ENCODE measurements around the gene BCL2L14. TPM values are rescaled to one million over a fixed set of nuclear protein-coding genes. Genes with fewer than 3 reads are reported as not detected.

Gene BCL2L14
- total RNA-seq, 4 donors from 2014 or later: not detected

DNA sequence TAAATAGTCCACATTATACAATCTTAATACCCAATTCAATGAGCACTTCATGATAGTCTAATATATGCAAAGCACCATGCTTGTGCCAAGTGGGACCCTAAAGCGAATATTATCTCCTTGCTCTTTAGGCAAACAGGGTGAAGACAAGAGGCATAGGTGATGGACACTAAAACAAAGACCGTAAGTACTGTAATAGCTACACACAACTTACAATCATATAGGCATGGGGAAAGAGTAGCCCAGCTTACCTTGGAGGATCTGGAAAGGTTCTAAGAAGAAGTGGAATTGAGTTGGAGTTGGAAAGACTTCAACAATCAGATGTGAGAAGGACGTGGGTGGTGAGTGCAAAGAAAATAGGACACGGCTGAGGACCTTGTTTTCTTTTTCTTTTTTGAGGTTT, 19.1 kb upstream of the BCL2L14 start:
- Histone ChIP-seq H3K27me3 (no peaks in the 10 kb centered on the region), H3K27ac (no peak overlapping the region), H3K4me1 (no peaks in the 10 kb centered on the region), H3K9me3 (no peaks in the 10 kb centered on the region), H3K36me3 (no peaks in the 10 kb centered on the region), H3K4me3 (no peak overlapping the region)
- TF ChIP-seq POLR2A (IDR thresholded peaks at IDR 0.05) (no peak), EP300 (IDR thresholded peaks at IDR 0.05) (no peak), POLR2AphosphoS5 (IDR thresholded peaks at IDR 0.05) (no peak)
- TF ChIP-seq, protein P1, sequence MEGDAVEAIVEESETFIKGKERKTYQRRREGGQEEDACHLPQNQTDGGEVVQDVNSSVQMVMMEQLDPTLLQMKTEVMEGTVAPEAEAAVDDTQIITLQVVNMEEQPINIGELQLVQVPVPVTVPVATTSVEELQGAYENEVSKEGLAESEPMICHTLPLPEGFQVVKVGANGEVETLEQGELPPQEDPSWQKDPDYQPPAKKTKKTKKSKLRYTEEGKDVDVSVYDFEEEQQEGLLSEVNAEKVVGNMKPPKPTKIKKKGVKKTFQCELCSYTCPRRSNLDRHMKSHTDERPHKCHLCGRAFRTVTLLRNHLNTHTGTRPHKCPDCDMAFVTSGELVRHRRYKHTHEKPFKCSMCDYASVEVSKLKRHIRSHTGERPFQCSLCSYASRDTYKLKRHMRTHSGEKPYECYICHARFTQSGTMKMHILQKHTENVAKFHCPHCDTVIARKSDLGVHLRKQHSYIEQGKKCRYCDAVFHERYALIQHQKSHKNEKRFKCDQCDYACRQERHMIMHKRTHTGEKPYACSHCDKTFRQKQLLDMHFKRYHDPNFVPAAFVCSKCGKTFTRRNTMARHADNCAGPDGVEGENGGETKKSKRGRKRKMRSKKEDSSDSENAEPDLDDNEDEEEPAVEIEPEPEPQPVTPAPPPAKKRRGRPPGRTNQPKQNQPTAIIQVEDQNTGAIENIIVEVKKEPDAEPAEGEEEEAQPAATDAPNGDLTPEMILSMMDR (IDR thresholded peaks at IDR 0.05): no peak
- WGBS: 81% methylated on average over 4 of the region's 4 CpGs
- no peak for DNase-seq (ENCODE audit: low spot score in 2 of 2)

DNA sequence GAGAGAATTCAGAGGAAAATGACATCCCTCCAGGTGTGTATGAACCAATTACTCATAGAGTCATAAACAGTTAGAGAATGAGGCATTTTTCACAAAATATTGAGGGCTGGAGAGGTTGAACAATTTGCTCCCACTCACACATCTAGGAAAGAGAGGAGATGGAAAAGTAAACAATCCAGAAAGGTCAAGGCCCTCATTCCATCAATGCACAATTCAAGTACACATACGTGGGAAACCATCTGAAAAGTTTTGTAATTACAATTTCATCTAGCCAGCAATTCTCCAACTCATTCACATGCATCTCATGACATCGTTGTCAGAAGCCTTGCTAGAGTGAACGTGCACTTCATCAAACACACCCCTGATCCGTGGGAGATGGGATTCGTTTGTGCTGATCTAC, 15.7 kb upstream of the BCL2L14 start:
- 78% methylated on average over 5 of the region's 5 CpGs for WGBS
- TF ChIP-seq POLR2AphosphoS5 (IDR thresholded peaks at IDR 0.05): no peak
- no peak for TF ChIP-seq EP300 (IDR thresholded peaks at IDR 0.05)
- TF ChIP-seq POLR2A (IDR thresholded peaks at IDR 0.05): no peak
- TF ChIP-seq, protein P1 (IDR thresholded peaks at IDR 0.05): no peak
- H3K27me3 ChIP-seq: no peaks in the 10 kb centered on the region

DNA sequence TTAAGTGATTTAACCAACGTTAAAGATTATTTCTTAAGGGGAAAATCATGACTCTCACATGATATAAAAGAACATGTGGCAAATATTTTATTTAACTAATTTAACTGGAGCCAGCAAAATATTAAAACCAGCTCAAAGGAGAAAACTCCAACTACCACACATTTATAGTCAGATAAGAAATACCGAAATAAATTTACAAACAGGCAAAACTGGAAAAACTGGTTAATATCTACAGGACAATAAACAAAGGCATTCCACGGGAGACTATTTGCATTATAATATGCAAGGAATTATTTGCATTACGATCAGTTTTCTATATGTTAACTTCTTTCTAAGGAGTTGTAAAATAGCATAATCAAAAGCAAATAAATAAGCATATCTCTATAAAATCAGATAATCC, 13.8 kb upstream of the BCL2L14 start:
- 28% methylated on average over 4 of the region's 4 CpGs for WGBS
- TF ChIP-seq, protein P1 (IDR thresholded peaks at IDR 0.05): no peak
- no peak for TF ChIP-seq POLR2AphosphoS5 (IDR thresholded peaks at IDR 0.05)
- no peak for TF ChIP-seq POLR2A (IDR thresholded peaks at IDR 0.05)
- no peak for TF ChIP-seq EP300 (IDR thresholded peaks at IDR 0.05)
- Histone ChIP-seq H3K27me3 (no peaks in the 10 kb centered on the region), H3K4me1 (no peaks in the 10 kb centered on the region), H3K27ac (no peak overlapping the region), H3K4me3 (no peak overlapping the region), H3K36me3 (no peaks in the 10 kb centered on the region), H3K9me3 (no peaks in the 10 kb centered on the region)
- DNase-seq (ENCODE audit: low spot score in 2 of 2): no peak

More for the DNA sequence above, 15.7 kb upstream of the BCL2L14 start:
- Histone ChIP-seq H3K4me3 (no peak overlapping the region), H3K27ac (no peak overlapping the region), H3K36me3 (no peaks in the 10 kb centered on the region), H3K9me3 (no peaks in the 10 kb centered on the region), H3K4me1 (no peaks in the 10 kb centered on the region)
- DNase-seq (ENCODE audit: low spot score in 2 of 2): no peak

DNA sequence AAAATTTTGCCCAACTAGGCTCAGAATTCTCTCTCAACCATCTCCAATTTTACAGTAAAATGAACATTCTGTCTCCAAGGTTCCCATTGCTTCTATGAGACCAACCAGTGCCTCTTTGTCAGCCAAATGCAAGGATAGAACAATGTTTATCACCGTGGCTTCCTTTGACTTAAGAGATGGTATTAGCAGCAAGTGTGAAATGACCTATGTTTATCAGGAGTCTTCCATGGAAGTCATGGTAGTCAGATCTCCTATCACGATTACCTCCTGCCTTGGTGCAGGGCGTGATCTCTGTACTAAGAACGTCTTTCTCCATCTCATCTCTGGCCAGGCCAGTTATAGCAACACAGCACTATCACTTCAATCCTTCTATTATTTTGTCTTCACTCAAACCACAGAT, 6.1 kb upstream of the BCL2L14 start:
- Histone ChIP-seq H3K27me3 (no peaks in the 10 kb centered on the region), H3K4me3 (no peak overlapping the region), H3K9me3 (no peaks in the 10 kb centered on the region), H3K27ac (no peak overlapping the region), H3K36me3 (no peaks in the 10 kb centered on the region), H3K4me1 (no peaks in the 10 kb centered on the region)
- TF ChIP-seq, protein P1 (IDR thresholded peaks at IDR 0.05): no peak
- TF ChIP-seq POLR2AphosphoS5 (IDR thresholded peaks at IDR 0.05): no peak
- no peak for TF ChIP-seq POLR2A (IDR thresholded peaks at IDR 0.05)
- no peak for TF ChIP-seq EP300 (IDR thresholded peaks at IDR 0.05)
- no peak for DNase-seq (ENCODE audit: low spot score in 2 of 2)
- 92% methylated on average over 4 of the region's 4 CpGs for WGBS

DNA sequence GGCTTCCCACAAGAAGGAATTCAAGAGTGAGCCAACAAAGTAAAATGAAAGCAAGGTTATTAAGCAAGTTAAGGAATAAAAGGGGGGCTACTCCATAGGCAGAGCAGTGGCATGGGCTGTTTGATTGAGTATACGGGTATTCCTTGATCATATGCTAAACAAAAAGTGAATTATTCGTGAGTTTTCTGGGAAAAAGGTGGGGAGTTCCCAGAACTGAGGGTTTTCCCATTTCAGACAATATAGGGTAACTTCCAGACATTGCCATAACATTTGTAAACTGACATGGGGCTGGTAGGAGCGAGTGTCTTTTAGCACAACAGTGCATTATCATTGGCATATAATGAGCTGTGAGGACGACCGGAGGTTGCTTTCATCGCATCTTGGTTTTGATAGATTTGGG, 2.0 kb upstream of the BCL2L14 start:
- DNase-seq (ENCODE audit: low spot score in 2 of 2): no peak
- WGBS: 85% methylated on average over 6 of the region's 6 CpGs
- no peaks in the 10 kb centered on the region for H3K36me3 ChIP-seq
- no peak for TF ChIP-seq EP300 (IDR thresholded peaks at IDR 0.05)
- TF ChIP-seq, protein P1 (IDR thresholded peaks at IDR 0.05): no peak
- TF ChIP-seq POLR2A (IDR thresholded peaks at IDR 0.05): no peak
- TF ChIP-seq POLR2AphosphoS5 (IDR thresholded peaks at IDR 0.05): no peak
- H3K27me3 ChIP-seq: no peaks in the 10 kb centered on the region
- H3K4me3 ChIP-seq: no peak overlapping the region
- H3K27ac ChIP-seq: no peak overlapping the region
- H3K9me3 ChIP-seq: no peaks in the 10 kb centered on the region
- no peaks in the 10 kb centered on the region for H3K4me1 ChIP-seq

All from suprapubic skin (tissue), 4 donors.